HCT116 (cell line): ENCODE data around the gene CFAP46.
"Not testable (repeated sequence)": the region's sequence is repeated elsewhere in the genome, so short reads cannot be mapped to it uniquely, and the experiment has no call there.

Experiments used
- JUND ChIP-seq: IDR thresholded peaks from 2 replicates; pipeline ENCODE4 v1.6.1; 2012
- POLR2AphosphoS5 ChIP-seq: IDR thresholded peaks from 2 replicates; pipeline ENCODE4 v1.6.1; 2011; ENCODE audit warnings: mild to moderate bottlenecking, low read depth, low read length, moderate library complexity
- RAD21 ChIP-seq: IDR thresholded peaks from 2 replicates; pipeline ENCODE4 v1.6.1; 2012; ENCODE audit warnings: low read depth, mild to moderate bottlenecking
- ZNF274 ChIP-seq: fragments of 200-500 bp; sonication (Bioruptor generic); IDR thresholded peaks from 2 replicates; pipeline ENCODE4 v1.6.1; 2014; ENCODE audit warnings: mild to moderate bottlenecking, low read depth, low read length, inconsistent platforms
- TF ChIP-seq, protein P1 (sequence below), 3 experiments: fragments of 200-600 bp in 1 of 3; sonication (generic) in 1 of 3; IDR thresholded peaks in 2 of 3; conservative IDR thresholded peaks in 1 of 3; 2 replicates each; pipeline ENCODE4 v1.5.1; 2012 to 2017; ENCODE audit warnings: low read depth in 2 of 3, low read length in 2 of 3, antibody characterized with exemption in 1 of 3, borderline replicate concordance in 1 of 3, control low read depth in 1 of 3, mild to moderate bottlenecking in 1 of 3, mixed read lengths in 1 of 3, mixed run types in 1 of 3, moderate library complexity in 1 of 3; ENCODE audit not compliant: insufficient read depth in 1 of 3

- not testable (repeated sequence) for TF ChIP-seq ZNF274, JUND, RAD21, POLR2AphosphoS5
- TF ChIP-seq, protein P1, sequence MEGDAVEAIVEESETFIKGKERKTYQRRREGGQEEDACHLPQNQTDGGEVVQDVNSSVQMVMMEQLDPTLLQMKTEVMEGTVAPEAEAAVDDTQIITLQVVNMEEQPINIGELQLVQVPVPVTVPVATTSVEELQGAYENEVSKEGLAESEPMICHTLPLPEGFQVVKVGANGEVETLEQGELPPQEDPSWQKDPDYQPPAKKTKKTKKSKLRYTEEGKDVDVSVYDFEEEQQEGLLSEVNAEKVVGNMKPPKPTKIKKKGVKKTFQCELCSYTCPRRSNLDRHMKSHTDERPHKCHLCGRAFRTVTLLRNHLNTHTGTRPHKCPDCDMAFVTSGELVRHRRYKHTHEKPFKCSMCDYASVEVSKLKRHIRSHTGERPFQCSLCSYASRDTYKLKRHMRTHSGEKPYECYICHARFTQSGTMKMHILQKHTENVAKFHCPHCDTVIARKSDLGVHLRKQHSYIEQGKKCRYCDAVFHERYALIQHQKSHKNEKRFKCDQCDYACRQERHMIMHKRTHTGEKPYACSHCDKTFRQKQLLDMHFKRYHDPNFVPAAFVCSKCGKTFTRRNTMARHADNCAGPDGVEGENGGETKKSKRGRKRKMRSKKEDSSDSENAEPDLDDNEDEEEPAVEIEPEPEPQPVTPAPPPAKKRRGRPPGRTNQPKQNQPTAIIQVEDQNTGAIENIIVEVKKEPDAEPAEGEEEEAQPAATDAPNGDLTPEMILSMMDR (IDR thresholded peaks at IDR 0.05 in 2 of 3, conservative IDR thresholded peaks at IDR 0.05 in 1 of 3; ENCODE audit: borderline replicate concordance in 1 of 3, insufficient read depth in 1 of 3, low read depth in 2 of 3, low read length in 2 of 3), result not testable (repeated sequence)
Measured at GRCh38 chr10:132772816-132773215, 169.6 kb downstream of the CFAP46 start.
